PC-9 (cell line): ENCODE results near the gene ALG12. TPM values are rescaled to one million over a fixed set of nuclear protein-coding genes. Genes with fewer than 3 reads are reported as not detected.

ENCODE experiments used
- BruUV-seq: library from RNA; stranded (reverse); fragments of 400-500 nt; replicated peaks from 2 replicates; lab custom pipeline; 2021; lab: Mats Ljungman, UMichigan
- CTCF ChIA-PET: fragments of 300-600 bp; sonication (Branson Sonifier 250); formaldehyde crosslinking; loops from one replicate; lab custom pipeline; 2022; ENCODE audit warnings: antibody characterized with exemption; lab: Charles Lee
- POLR2A ChIA-PET: fragments of 300-600 bp; sonication (Branson Sonifier 250); formaldehyde crosslinking; loops from one replicate; lab custom pipeline; 2022; ENCODE audit warnings: antibody characterized with exemption; ENCODE audit not compliant: unreplicated experiment; lab: Charles Lee
- DNase-seq, 2 experiments: peaks; one replicate each; pipeline versions ENCODE4 v3.0.0 to v3.0.0-alpha.2; 2015 to 2022; ENCODE audit warnings: mixed read lengths in 1 of 2
- H2AFZ ChIP-seq: fragments of 200-600 bp; sonication (generic); 2 replicates; pipeline ENCODE4 v1.8.1; 2017; ENCODE audit warnings: antibody characterized with exemption
- H3F3A ChIP-seq: fragments of 200-600 bp; sonication (generic); 2 replicates; pipeline ENCODE4 v1.8.1; 2017; ENCODE audit warnings: antibody characterized with exemption, mild to moderate bottlenecking, low read depth; ENCODE audit not compliant: insufficient read depth
- H3K27ac ChIP-seq: fragments of 200-600 bp; sonication (generic); 2 replicates; pipeline ENCODE4 v1.6.1; 2016; ENCODE audit warnings: mixed run types
- H3K27me3 ChIP-seq: fragments of 200-600 bp; sonication (generic); 2 replicates; pipeline ENCODE4 v1.6.1; 2016; ENCODE audit warnings: low read depth, mixed run types; ENCODE audit not compliant: insufficient read depth
- H3K36me3 ChIP-seq: fragments of 200-600 bp; sonication (generic); 2 replicates; pipeline ENCODE4 v1.6.1; 2016; ENCODE audit warnings: low read depth, mixed run types
- H3K4me1 ChIP-seq: fragments of 200-600 bp; sonication (generic); replicated peaks from 2 replicates; pipeline ENCODE4 v1.6.1; 2016; ENCODE audit warnings: mixed run types; ENCODE audit not compliant: insufficient read depth
- H3K4me2 ChIP-seq: fragments of 200-600 bp; sonication (generic); 2 replicates; pipeline ENCODE4 v1.6.1; 2017; ENCODE audit warnings: mixed run types
- H3K4me3 ChIP-seq: fragments of 200-600 bp; sonication (generic); 2 replicates; pipeline ENCODE4 v1.6.1; 2016; ENCODE audit warnings: mixed run types
- H3K79me2 ChIP-seq: fragments of 200-600 bp; sonication (generic); 2 replicates; pipeline ENCODE4 v1.6.1; 2017; ENCODE audit warnings: low read depth, mixed run types
- H3K9me2 ChIP-seq: fragments of 200-600 bp; sonication (generic); 2 replicates; pipeline ENCODE4 v1.8.1; 2017; ENCODE audit warnings: mild to moderate bottlenecking; ENCODE audit not compliant: insufficient read depth
- H3K9me3 ChIP-seq: fragments of 200-600 bp; sonication (generic); 2 replicates; pipeline ENCODE4 v1.8.1; 2016; ENCODE audit warnings: low read depth; ENCODE audit not compliant: insufficient read depth
- H4K20me1 ChIP-seq: fragments of 200-600 bp; sonication (generic); 2 replicates; pipeline ENCODE4 v1.8.1; 2017; ENCODE audit not compliant: insufficient read depth
- CTCF ChIP-seq: fragments of 200-600 bp; sonication (generic); conservative IDR thresholded peaks from 2 replicates; pipeline ENCODE4 v1.6.1; 2017; ENCODE audit warnings: mixed run types, antibody characterized with exemption, mild to moderate bottlenecking, moderate library complexity
- EZH2 ChIP-seq: fragments of 200-600 bp; sonication (generic); IDR thresholded peaks from 2 replicates; pipeline ENCODE4 v1.8.0; 2017; ENCODE audit warnings: antibody characterized with exemption, low read depth
- intact Hi-C: fragments of 100-400 bp; cut with micrococcal nuclease; formaldehyde crosslinking; loops from one replicate; pipeline ENCODE4 v1.10.0; 2022; ENCODE audit not compliant: unreplicated experiment
- total RNA-seq: library from RNA; stranded (reverse); gene quantifications from 2 replicates; pipeline ENCODE4 v1.2.3, GENCODE V29; 2021

The ALG12 gene
- total RNA-seq, 1 experiment from 2014 or later, result 16.8 TPM

GRCh38 chr22:49907807-49908206 lies 10.4 kb downstream of the ALG12 start:
- Histone ChIP-seq H2AFZ (no peak overlapping the region), H3K9me3 (no peaks in the 10 kb centered on the region), H3K4me1 (no peaks in the 10 kb centered on the region), H3K36me3 (no peaks in the 10 kb centered on the region), H3F3A (peaks cover 8% of the 10 kb centered on the region), H3K27me3 (no peaks in the 10 kb centered on the region), H4K20me1 (peaks cover 7% of the 10 kb centered on the region; the same call in 1 of the 2 replicates), H3K79me2 (no peaks in the 10 kb centered on the region), H3K4me2 (no peak overlapping the region), H3K27ac (no peak overlapping the region), H3K9me2 (no peaks in the 10 kb centered on the region), H3K4me3 (no peak overlapping the region)
- no TSS peak for BruUV-seq
- intact Hi-C loops, result no loop called here
- POLR2A ChIA-PET, result no interaction called here
- no peak for TF ChIP-seq CTCF
- TF ChIP-seq EZH2, result no peak
- DNase-seq, result no peak
- CTCF ChIA-PET, result no interaction called here

- Histone ChIP-seq H3F3A (peaks cover 17% of the 10 kb centered on the region), H3K9me2 (no peaks in the 10 kb centered on the region), H3K4me3 (no peak overlapping the region), H3K9me3 (no peaks in the 10 kb centered on the region), H3K27ac (no peak overlapping the region), H2AFZ (no peak overlapping the region), H3K79me2 (no peaks in the 10 kb centered on the region), H4K20me1 (peaks cover 7% of the 10 kb centered on the region; the same call in 1 of the 2 replicates), H3K36me3 (no peaks in the 10 kb centered on the region; the same call in 1 of the 2 replicates), H3K4me2 (no peak overlapping the region), H3K27me3 (no peaks in the 10 kb centered on the region), H3K4me1 (no peaks in the 10 kb centered on the region)
- CTCF ChIA-PET, result no interaction called here
- intact Hi-C loops, result no loop called here
- BruUV-seq, result no TSS peak
- no peak for DNase-seq
- POLR2A ChIA-PET, result no interaction called here
- TF ChIP-seq CTCF (no peak), EZH2 (no peak)
These were observed 11.4 kb downstream of the ALG12 start for GRCh38 chr22:49906799-49907290.

- Histone ChIP-seq H4K20me1 (peaks cover 9% of the 10 kb centered on the region; the same call in 1 of the 2 replicates), H2AFZ (no peak overlapping the region), H3K36me3 (no peaks in the 10 kb centered on the region; the same call in 1 of the 2 replicates), H3K27me3 (no peaks in the 10 kb centered on the region), H3K4me3 (no peak overlapping the region), H3F3A (peaks cover 23% of the 10 kb centered on the region), H3K9me3 (no peaks in the 10 kb centered on the region), H3K4me2 (no peak overlapping the region), H3K79me2 (no peaks in the 10 kb centered on the region), H3K9me2 (no peaks in the 10 kb centered on the region), H3K4me1 (no peaks in the 10 kb centered on the region), H3K27ac (no peak overlapping the region)
- ChIA-PET CTCF (no interaction called here), POLR2A (no interaction called here)
- intact Hi-C loops, result no loop called here
- BruUV-seq, result no TSS peak
- DNase-seq, result no peak
- TF ChIP-seq EZH2, result no peak
- TF ChIP-seq CTCF, result no peak
These were observed 12.0 kb downstream of the ALG12 start for GRCh38 chr22:49906071-49906798.
